ENCODE results near the gene DAND5. TPM values are rescaled to one million over a fixed set of nuclear protein-coding genes. Genes with fewer than 3 reads are reported as not detected.
"Not testable (repeated sequence)": the region's sequence is repeated elsewhere in the genome, so short reads cannot be mapped to it uniquely, and the experiment has no call there.

The DAND5 gene
- total and polyA plus RNA-seq, 12 donors, result 0.71 to 14.4 (median 9.7) TPM

DNA sequence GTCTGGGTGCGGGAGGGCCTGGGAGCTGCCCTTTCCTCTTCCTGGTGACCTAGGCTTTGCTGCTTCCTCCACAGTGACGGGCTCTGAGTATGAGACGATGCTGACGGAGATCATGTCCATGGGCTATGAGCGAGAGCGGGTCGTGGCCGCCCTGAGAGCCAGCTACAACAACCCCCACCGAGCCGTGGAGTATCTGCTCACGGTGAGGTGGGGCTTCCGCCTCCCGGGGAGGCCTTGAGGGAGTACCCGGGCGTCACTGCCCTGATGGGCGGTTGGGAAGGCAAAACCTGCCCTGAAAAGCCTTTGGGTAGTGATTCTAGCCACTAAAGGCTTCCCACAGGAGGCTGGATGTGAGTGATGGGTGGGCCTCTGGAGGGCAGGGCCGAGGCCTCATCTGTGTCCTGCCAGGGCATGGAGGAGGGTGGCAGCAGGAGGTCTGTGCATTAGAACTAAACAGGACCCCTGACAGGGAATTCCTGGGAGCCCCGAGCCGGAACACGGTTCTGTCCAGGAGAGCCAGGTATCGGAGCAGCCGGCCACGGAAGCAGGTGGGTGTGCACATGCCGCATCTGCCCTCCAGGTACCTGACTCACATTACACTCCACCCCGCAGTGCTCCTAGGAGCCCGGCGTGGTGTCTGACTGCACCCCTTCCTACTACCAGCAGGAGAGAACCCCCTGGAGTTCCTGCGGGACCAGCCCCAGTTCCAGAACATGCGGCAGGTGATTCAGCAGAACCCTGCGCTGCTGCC, 20.6 kb upstream of the DAND5 start:
- 92 to 96% methylated on average over 30 of the region's 30 CpGs for WGBS, 2 donors
- H3K27ac ChIP-seq, result peak overlapping the region in 1 of 10 donors; percentile 26

DNA sequence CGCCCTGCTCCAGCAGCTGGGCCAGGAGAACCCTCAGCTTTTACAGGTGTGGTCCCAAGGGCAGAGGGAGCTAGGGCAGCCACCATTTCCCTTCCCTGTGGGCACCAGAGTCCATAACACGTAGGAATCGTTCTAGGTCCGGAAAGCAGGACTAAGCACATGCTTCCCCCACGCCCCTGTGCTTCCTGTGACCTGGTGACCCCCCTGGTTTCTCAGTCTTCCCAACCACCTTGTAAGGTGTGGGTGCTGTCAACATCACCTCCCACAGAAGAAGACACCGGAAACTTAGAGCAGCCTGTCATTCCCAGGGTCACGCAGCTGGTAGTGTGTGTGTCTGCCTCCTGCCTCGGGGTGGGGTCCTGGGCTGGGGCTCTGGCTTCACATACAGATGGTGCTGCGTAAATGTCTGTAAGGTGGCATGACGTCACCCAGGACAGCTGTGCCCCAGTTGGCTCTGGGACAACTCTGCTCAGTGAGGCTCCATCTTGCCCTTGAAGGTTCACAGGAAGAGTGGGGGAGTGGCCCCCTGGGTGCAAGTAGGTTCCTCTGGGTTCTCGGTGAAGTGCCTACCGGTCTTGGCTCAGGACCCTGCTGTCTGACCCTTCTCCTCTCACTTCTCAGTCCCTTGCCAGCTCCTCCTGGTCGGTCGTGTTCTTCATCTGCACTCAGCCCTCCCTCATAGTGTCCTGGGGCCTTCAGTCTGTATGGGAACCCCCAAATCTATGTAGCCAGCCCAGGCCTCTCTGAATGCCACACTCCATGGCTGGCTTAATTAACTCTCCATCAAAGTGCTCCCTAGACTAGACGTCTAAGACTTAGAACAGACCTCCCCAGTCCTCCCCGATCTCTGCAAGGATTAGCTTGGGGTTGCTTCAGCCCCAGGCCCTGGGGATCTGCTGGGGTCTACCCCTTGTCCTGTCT, 19.8 kb upstream of the DAND5 start:
- ATAC-seq (no peak), DNase-seq (no peak)
- TF ChIP-seq, protein P1, sequence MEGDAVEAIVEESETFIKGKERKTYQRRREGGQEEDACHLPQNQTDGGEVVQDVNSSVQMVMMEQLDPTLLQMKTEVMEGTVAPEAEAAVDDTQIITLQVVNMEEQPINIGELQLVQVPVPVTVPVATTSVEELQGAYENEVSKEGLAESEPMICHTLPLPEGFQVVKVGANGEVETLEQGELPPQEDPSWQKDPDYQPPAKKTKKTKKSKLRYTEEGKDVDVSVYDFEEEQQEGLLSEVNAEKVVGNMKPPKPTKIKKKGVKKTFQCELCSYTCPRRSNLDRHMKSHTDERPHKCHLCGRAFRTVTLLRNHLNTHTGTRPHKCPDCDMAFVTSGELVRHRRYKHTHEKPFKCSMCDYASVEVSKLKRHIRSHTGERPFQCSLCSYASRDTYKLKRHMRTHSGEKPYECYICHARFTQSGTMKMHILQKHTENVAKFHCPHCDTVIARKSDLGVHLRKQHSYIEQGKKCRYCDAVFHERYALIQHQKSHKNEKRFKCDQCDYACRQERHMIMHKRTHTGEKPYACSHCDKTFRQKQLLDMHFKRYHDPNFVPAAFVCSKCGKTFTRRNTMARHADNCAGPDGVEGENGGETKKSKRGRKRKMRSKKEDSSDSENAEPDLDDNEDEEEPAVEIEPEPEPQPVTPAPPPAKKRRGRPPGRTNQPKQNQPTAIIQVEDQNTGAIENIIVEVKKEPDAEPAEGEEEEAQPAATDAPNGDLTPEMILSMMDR (IDR thresholded peaks at IDR 0.05), result no peak
- peaks cover 23 to 72% (median 40%) of the 10 kb centered on the region in 9 donors for H3K4me1 ChIP-seq
- H3K27me3 ChIP-seq, result no peaks in the 10 kb centered on the region
- H3K9me3 ChIP-seq, result no peaks in the 10 kb centered on the region
- peak overlapping the region in 1 of 10 donors; percentile 26 for H3K27ac ChIP-seq
- no peak overlapping the region for H3K4me3 ChIP-seq
- peaks cover 4 to 84% (median 53%) of the 10 kb centered on the region in 9 donors for H3K36me3 ChIP-seq
- 79 to 80% methylated on average over 16 of the region's 16 CpGs for WGBS, 2 donors
- intact Hi-C loops (cut with DNase I), result no loop called here

More for the DNA sequence above, 20.6 kb upstream of the DAND5 start:
- H3K9me3 ChIP-seq, result no peaks in the 10 kb centered on the region
- TF ChIP-seq, protein P1 (IDR thresholded peaks at IDR 0.05), result no peak
- intact Hi-C loops (cut with DNase I), result no loop called here
- DNase-seq (no peak), ATAC-seq (no peak)
- peaks cover 20 to 69% (median 33%) of the 10 kb centered on the region in 9 donors for H3K4me1 ChIP-seq
- H3K36me3 ChIP-seq, result peaks cover 4 to 84% (median 56%) of the 10 kb centered on the region in 9 donors
- H3K4me3 ChIP-seq, result no peak overlapping the region
- H3K27me3 ChIP-seq, result no peaks in the 10 kb centered on the region

DNA sequence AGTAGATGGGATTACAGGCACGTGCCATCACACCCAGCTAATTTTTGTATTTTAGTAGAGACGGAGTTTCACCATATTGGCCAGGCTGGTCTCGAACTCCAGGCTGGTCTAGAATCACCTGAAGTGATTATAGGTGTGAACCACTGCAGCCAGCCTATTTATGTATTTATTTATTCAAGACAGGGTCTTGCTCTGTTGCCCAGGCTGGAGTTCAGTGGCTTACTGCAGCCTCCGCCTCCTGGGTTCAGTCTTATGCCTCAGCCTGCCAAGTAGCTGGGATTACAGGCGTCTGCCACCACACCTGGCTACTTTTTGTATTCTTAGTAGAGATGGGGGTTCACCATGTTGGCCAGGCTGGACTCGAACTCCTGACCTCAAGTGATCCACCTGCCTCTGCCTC, 17.3 kb upstream of the DAND5 start:
- DNase-seq; intact Hi-C loops (cut with DNase I); H3K4me3 ChIP-seq; ATAC-seq; H3K9me3 ChIP-seq; H3K27me3 ChIP-seq: not testable (repeated sequence)
- Histone ChIP-seq H3K27ac (peak overlapping the region in 6 of 10 donors; percentile 18 to 91 (median 70)), H3K36me3 (peaks cover 4 to 83% (median 51%) of the 10 kb centered on the region in 9 donors), H3K4me1 (peaks cover 20 to 74% (median 49%) of the 10 kb centered on the region in 9 donors)
- 93% methylated on average over 6 of the region's 6 CpGs for WGBS, 2 donors

DNA sequence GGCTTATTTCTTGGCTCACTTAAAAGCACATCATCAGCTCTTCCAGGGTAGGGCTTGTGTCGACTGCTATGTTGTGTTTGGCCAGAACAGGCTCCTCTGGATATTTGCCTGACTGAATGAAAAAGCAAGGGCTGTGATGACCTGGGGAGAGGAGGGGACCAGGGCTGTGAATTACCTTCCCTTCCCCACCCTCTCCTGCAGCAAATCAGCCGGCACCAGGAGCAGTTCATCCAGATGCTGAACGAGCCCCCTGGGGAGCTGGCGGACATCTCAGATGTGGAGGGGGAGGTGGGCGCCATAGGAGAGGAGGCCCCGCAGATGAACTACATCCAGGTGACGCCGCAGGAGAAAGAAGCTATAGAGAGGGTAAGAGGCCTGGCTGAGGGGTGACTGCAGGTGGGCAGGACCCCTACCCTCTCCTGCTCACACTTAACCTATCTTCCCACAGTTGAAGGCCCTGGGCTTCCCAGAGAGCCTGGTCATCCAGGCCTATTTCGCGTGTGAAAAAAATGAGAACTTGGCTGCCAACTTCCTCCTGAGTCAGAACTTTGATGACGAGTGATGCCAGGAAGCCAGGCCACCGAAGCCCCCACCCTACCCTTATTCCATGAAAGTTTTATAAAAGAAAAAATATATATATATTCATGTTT, 16.8 kb upstream of the DAND5 start:
- DNase-seq (no peak), ATAC-seq (peak in 2 of 8 donors; percentile 5 to 9)
- H3K27ac ChIP-seq, result peak overlapping the region in 9 of 10 donors; percentile 18 to 91 (median 61)
- no peaks in the 10 kb centered on the region for H3K9me3 ChIP-seq
- TF ChIP-seq, protein P1 (IDR thresholded peaks at IDR 0.05), result no peak
- no peaks in the 10 kb centered on the region for H3K27me3 ChIP-seq
- H3K4me1 ChIP-seq, result peaks cover 19 to 70% (median 48%) of the 10 kb centered on the region in 9 donors
- H3K36me3 ChIP-seq, result peaks cover 4 to 78% (median 51%) of the 10 kb centered on the region in 9 donors
- 37 to 47% methylated on average over 12 of the region's 12 CpGs for WGBS, 2 donors
- intact Hi-C loops (cut with DNase I), result no loop called here
- H3K4me3 ChIP-seq, result no peak overlapping the region
